HG03103 (cell line): ENCODE measurements around the gene POU2AF3.

ENCODE experiments used
- ATAC-seq: cut with Tn5 transposase; IDR thresholded peaks from one replicate; pipeline ENCODE4 v1.9.1; 2021; ENCODE audit warnings: low read depth; ENCODE audit not compliant: unreplicated experiment

Gene POU2AF3

DNA sequence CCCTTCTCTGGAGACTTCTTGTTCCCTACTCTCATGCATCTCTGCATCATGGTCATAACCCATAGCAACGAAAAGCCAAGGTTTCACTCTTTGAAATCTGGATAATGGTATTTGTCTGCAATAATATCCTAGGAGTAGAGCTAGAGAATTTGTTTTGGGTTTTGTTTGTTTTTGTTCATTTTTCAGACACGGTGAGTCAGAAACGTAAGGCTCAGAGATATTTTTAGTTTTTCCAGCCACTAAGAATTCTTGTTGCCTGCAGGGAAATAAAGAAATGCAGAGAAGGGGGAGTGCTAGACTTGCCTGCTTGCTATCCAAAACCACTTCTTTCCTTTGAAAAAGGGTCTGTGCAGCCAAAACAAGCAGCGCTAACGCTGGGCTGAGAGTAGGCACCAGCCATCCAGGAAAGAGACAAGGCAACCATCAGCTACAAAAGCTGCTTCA, 26.0 kb downstream of the POU2AF3 start:
- no peak for ATAC-seq

- ATAC-seq = no peak
Observed at GRCh38 chr11:111325259-111325658, 26.9 kb downstream of the POU2AF3 start.

- ATAC-seq = no peak
Observed at GRCh38 chr11:111326824-111327223, 28.5 kb downstream of the POU2AF3 start.

DNA sequence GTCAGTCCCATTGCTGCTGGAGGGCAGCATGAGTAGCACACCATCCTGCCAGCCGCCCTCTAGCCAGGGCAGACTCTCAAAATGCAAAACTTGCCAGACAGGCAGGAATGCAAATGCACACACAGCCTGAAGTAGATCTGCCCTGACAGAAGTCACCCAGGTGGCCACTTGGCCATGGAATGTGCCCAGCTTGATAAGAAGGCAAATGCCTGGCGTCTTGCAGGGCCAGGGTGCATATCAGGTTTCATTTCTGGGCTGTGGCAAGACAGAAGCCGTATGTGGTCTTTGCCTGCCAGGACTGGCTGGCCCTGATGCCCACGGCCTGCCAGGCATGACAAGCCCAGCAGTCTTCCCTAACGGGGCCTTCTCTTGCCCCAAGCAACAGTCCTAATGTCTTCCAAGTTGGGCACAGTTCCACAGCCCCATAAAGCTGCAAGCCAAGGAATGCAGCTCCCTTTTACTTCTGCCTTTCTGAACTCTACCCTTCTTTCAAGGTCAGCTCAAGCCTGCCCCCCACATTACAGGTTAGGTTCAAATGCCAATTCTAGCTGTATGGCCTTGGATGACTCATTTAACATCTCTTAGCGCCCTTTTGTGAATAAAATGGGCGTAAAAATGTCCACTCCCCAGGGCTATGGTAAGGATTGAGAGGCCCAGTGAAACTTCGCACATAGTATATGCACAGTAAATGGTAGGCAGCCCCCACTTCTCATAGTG, 29.7 kb downstream of the POU2AF3 start:
- no peak for ATAC-seq

GRCh38 chr11:111329306-111330204, 31.2 kb downstream of the POU2AF3 start:
- no peak for ATAC-seq

DNA sequence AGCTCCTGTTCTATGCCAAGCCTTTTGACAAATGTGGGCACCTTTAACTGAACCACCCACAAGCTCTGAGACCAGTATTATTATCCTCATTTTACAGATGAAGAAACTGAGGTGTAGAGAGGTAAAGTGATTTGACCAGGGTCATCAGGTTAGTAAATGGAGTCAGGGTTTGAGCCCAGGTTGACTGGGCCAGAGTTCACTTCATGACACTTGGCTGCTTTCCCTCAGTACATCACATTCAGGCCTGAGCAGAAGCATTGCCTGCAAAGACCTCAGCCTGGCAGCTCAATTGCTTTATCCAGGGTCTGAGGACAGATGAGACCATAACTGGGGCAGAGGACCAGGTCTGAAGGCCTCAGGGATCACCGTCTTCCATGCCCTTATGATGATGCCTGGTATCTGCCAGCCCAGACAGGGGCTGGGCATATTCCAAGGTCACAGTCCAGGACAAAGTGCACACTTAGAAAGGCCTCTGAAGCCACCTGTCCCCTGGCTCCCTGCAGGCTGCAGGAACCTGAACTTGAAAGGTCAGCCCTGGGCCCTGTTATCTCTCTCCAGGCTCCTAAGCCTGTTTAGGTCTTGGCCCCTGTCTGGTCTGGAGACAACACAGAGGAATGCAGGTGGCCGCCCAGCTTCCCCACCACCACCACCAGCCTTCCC, 32.0 kb downstream of the POU2AF3 start:
- ATAC-seq = no peak

GRCh38 chr11:111331711-111332479, 33.5 kb downstream of the POU2AF3 start:
- ATAC-seq = no peak

DNA sequence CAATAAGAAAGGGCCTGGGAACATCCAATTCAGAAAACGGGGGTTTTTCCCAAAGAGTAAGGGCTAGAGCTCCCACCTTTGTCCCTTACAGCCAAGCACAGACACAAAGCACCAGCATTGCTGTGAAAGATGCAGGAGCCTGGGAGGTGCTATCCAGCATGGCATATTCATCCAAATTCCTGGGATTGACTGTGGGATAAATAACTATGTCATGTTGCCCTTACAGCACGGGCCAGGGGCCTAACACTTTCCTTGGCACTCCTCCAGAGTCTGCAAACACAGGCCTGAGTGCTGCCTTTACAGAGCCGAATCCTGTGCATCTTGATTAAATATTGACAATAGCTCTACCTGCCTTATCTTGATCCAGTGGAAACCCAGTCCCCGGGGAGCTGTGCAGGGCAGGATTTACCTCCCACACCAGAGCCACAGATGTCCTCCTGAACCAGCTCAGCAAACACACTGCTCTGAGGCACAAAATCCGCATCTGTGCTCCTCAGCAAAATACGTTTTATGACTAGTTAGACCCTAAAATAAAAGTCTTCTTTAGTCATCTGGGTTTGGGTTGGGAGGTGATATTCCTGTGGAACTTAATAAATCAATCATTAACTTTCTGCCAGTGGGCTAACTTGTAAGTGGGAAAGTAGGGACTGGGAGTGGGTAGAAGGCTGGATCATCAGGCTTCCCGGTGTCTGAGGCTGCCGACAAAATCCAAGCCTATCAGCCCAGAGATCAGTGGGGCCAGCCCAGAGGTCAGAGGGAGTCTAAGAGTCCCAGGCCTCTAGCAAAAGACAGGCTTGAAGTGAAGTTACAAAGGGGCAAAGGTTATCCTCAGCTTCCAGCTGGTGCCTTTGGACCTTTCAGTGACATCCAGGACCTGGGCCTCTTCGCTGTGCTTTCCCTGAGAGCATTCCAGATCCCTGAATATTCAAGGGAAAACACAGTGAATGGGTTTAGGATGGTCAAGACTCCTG, 36.5 kb downstream of the POU2AF3 start:
- no peak for ATAC-seq

- no peak for ATAC-seq
Observed at GRCh38 chr11:111335549-111335948, 37.2 kb downstream of the POU2AF3 start.

- no peak for ATAC-seq
Observed at GRCh38 chr11:111336062-111336461, 37.7 kb downstream of the POU2AF3 start.

- no peak for ATAC-seq
Observed at GRCh38 chr11:111336582-111337256, 38.4 kb downstream of the POU2AF3 start.

GRCh38 chr11:111339758-111340388, 41.5 kb downstream of the POU2AF3 start:
- no peak for ATAC-seq

GRCh38 chr11:111342329-111342728, 44.0 kb downstream of the POU2AF3 start:
- no peak for ATAC-seq

DNA sequence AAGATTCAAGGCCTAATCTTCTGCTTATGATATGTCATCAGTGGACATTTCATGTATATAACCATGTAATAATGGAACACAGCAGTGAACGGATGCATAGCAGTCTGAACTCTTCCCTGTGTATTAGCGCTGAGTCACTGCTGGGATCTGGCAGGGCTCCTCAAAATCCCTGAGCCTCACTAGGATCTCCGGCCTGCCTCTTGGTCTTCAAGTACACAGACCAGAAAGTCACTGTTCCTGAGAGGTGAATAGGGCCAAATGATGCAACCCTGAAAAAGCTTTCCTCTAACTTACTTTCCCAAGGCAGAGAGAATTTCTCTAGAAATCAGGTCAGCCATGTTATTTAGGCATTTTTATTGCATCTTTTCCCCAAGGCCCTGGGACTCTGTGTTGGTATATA, 45.7 kb downstream of the POU2AF3 start:
- no peak for ATAC-seq

- no peak for ATAC-seq
Observed at GRCh38 chr11:111347002-111347722, 48.8 kb downstream of the POU2AF3 start.

DNA sequence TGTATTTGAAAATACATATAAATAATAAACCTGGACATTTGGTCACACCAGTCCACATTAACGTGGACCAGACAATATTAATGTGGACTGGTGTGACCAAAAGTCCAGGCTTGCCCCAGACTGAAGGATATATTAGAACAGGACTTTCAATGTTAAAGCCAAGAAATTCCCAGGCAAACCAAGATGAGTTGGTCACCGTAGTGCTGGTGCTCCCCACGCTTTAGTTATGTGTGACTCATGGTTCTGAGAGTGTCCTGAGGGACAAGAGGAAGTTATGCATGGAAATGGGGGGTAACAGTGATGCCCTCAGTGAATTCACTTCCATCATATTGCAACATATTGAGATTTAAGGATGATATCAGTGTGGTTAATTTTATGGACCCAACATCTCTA, 49.4 kb downstream of the POU2AF3 start:
- no peak for ATAC-seq

DNA sequence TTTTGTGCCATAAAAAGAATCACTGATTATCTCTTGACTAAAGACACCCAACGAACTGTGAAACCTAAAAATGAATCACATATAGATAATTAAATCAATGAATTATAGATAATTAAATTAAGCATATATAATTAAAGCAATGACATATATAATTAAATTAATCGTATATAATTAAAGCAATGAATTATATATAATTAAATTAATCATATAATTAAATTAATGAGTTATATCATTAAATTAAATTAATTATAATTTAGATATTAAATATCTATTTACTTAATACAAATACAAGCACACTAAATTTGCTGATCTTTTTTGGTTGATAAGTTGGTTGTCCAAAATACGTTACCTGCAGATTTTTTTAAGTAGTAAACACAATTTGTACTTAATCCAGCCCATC, 49.8 kb downstream of the POU2AF3 start:
- ATAC-seq = no peak
